ENCODE data around the gene SPINK8.

DNA sequence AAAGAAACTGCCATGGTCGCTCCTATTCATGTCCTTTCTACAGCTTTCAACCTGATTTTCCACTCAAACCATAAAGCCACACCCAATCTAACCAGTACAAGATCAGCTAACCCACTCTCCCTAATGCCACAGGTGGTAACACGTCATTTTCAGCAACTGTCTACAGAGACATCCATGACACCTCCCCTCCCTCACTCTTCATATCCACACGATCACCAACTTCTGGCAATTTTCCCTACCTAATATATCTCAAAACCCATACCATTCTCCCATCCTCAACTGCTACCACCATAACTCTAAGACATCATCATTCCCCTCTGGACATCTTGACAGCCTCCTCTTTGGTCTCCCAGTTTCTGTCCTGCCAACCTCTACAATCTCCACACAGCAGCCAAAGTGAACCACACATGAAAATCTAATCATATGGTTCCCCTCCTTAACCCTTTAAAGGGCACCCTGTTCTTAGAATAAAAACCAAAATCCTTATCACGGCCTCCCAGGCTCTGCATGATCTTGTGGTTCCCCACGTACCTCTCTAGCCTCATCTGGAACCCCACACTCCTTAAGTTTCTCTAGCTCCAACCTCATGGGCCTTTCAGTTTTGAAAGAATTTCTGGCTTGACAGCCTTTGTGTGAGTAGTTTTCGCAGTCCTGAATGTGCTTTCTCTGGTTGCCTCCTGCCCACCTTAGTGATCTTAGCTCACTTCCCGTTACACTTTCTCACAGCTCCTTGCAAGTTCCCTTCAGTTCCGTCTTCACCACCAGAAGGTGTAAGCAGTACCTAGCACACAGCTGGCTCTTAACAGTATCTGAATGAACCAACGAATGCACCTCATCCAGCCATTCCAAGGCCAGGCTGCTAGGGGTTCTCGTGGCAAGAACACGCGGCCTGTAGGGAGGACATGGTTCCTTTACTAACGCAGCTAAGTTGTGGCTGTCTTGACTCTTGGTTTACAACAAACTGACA is 33.4 kb downstream of the SPINK8 start:
- TF ChIP-seq, protein P1, sequence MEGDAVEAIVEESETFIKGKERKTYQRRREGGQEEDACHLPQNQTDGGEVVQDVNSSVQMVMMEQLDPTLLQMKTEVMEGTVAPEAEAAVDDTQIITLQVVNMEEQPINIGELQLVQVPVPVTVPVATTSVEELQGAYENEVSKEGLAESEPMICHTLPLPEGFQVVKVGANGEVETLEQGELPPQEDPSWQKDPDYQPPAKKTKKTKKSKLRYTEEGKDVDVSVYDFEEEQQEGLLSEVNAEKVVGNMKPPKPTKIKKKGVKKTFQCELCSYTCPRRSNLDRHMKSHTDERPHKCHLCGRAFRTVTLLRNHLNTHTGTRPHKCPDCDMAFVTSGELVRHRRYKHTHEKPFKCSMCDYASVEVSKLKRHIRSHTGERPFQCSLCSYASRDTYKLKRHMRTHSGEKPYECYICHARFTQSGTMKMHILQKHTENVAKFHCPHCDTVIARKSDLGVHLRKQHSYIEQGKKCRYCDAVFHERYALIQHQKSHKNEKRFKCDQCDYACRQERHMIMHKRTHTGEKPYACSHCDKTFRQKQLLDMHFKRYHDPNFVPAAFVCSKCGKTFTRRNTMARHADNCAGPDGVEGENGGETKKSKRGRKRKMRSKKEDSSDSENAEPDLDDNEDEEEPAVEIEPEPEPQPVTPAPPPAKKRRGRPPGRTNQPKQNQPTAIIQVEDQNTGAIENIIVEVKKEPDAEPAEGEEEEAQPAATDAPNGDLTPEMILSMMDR (IDR thresholded peaks at IDR 0.05), result no peak
- no peak for TF ChIP-seq POLR2A (IDR thresholded peaks at IDR 0.05)
